ENCODE measurements around the gene ZSWIM2.

DNA sequence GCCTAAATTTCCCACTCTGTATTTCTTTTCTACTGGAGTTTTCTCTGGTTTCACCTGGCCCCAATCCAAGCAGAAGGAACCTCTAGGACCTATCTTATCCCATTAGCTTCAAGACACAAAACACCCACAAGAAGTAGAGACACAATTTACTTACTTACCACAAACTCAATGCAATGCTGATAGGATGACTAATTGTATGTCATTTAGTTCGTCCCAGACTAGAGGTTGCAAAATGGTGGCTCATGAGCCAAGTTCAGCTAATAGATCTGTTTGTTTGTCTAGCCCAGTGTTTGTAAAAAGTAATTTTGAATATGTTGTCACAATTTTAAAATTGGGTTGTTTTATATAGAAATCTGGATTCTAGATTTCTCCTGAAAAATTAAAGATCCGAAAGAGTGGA is 34.7 kb upstream of the ZSWIM2 start:
- TF ChIP-seq CTCF (IDR thresholded peaks at IDR 0.05) = no peak
- TF ChIP-seq POLR2A (IDR thresholded peaks at IDR 0.05) = no peak

Measured in tibial nerve (tissue), 3 donors.